Measurements from ENCODE around the gene WEE2.
A peak's percentile ranks its signal among the peaks of the same experiment; 100 is the strongest.

The WEE2 gene

GRCh38 chr7:141708351-141708750 is at the start of gene WEE2:
TSS of gene WEE2 (plus strand) at chr7:141708353. CDS start at chr7:141708759, 406 bp downstream.
- DNase-seq, result no peak

GRCh38 chr7:141659501-141659900 is 48.7 kb upstream of the WEE2 start:
- no peak for DNase-seq

- peak in 5 of 56 donors; percentile 8 to 43 (median 23) for DNase-seq
Observed at GRCh38 chr7:141660259-141660658, 47.9 kb upstream of the WEE2 start.

GRCh38 chr7:141663081-141663849 is 44.9 kb upstream of the WEE2 start:
- DNase-seq, result no peak

- no peak for DNase-seq
Observed at GRCh38 chr7:141664450-141664849, 43.7 kb upstream of the WEE2 start.

GRCh38 chr7:141665208-141666035 is 42.7 kb upstream of the WEE2 start:
- DNase-seq, result no peak

- no peak for DNase-seq
Observed at GRCh38 chr7:141666071-141666470, 42.1 kb upstream of the WEE2 start.

GRCh38 chr7:141668853-141669252 is 39.3 kb upstream of the WEE2 start:
- DNase-seq, result no peak

GRCh38 chr7:141671705-141672496 is 36.3 kb upstream of the WEE2 start:
- no peak for DNase-seq

GRCh38 chr7:141673346-141673745 is 34.8 kb upstream of the WEE2 start:
- no peak for DNase-seq

- DNase-seq, result peak in 2 of 56 donors; percentile 29 to 43
Observed at GRCh38 chr7:141674171-141674671, 33.9 kb upstream of the WEE2 start.

- peak in 14 of 56 donors; percentile 16 to 53 (median 32) for DNase-seq
Observed at GRCh38 chr7:141674702-141675101, 33.5 kb upstream of the WEE2 start.

- peak in 5 of 56 donors; percentile 19 to 48 (median 24) for DNase-seq
Observed at GRCh38 chr7:141675436-141676215, 32.5 kb upstream of the WEE2 start.

GRCh38 chr7:141676618-141677017 is 31.5 kb upstream of the WEE2 start:
- no peak for DNase-seq

GRCh38 chr7:141679014-141679413 is 29.1 kb upstream of the WEE2 start:
- DNase-seq, result no peak

- DNase-seq, result peak in 23 of 56 donors; percentile 15 to 80 (median 39)
Observed at GRCh38 chr7:141685285-141686023, 22.7 kb upstream of the WEE2 start.

GRCh38 chr7:141686074-141686473 is 22.1 kb upstream of the WEE2 start:
- no peak for DNase-seq

GRCh38 chr7:141686670-141687069 is 21.5 kb upstream of the WEE2 start:
- no peak for DNase-seq

GRCh38 chr7:141688043-141688442 is 20.1 kb upstream of the WEE2 start:
- DNase-seq, result no peak
